ENCODE data around the gene OSBPL3. TPM values are rescaled to one million over a fixed set of nuclear protein-coding genes. Genes with fewer than 3 reads are reported as not detected.

The OSBPL3 gene
- total RNA-seq, 1 donor from 2014 or later = 37.5 TPM

GRCh38 chr7:24824896-24825295 is 155.1 kb downstream of the OSBPL3 start:
- H3K4me1 Mint-ChIP-seq (ENCODE audit: low read depth, unreplicated experiment) = no peaks in the 10 kb centered on the region
- H3K27me3 Mint-ChIP-seq (ENCODE audit: unreplicated experiment) = no peaks in the 10 kb centered on the region
- H3K4me3 Mint-ChIP-seq (ENCODE audit: unreplicated experiment) = no peak overlapping the region
- no peaks in the 10 kb centered on the region for H3K36me3 Mint-ChIP-seq (ENCODE audit: unreplicated experiment)
- no peaks in the 10 kb centered on the region for H3K9me3 Mint-ChIP-seq (ENCODE audit: unreplicated experiment)
- no peak for TF ChIP-seq CTCF (IDR thresholded peaks at IDR 0.05; ENCODE audit: partially characterized antibody, unreplicated experiment)
- no peak for DNase-seq
- H3K27ac Mint-ChIP-seq (ENCODE audit: unreplicated experiment) = no peak overlapping the region

DNA sequence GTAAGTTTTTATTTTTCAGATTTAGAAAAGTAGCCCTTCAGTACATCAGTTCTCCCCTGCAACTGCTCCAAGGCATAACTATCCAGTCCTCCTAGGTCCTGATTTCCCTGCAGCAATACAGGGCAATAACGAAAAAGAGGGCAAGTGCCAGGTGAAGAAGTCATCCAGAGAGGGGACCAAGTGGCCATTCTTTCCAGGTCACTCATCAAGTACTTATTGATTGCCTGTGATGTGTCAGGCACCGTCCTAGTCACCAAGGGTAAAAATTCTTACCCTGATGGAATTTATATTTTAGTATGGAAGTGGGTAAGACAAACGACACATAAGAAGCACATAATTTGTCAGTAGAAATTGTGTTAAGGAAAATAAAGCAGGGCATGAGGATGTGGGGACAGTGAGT is 155.6 kb downstream of the OSBPL3 start:
- no peaks in the 10 kb centered on the region for H3K36me3 Mint-ChIP-seq (ENCODE audit: unreplicated experiment)
- no peaks in the 10 kb centered on the region for H3K4me1 Mint-ChIP-seq (ENCODE audit: low read depth, unreplicated experiment)
- no peak for TF ChIP-seq CTCF (IDR thresholded peaks at IDR 0.05; ENCODE audit: partially characterized antibody, unreplicated experiment)
- no peak overlapping the region for H3K27ac Mint-ChIP-seq (ENCODE audit: unreplicated experiment)
- H3K4me3 Mint-ChIP-seq (ENCODE audit: unreplicated experiment) = no peak overlapping the region
- H3K27me3 Mint-ChIP-seq (ENCODE audit: unreplicated experiment) = no peaks in the 10 kb centered on the region
- no peak for DNase-seq
- no peaks in the 10 kb centered on the region for H3K9me3 Mint-ChIP-seq (ENCODE audit: unreplicated experiment)

DNA sequence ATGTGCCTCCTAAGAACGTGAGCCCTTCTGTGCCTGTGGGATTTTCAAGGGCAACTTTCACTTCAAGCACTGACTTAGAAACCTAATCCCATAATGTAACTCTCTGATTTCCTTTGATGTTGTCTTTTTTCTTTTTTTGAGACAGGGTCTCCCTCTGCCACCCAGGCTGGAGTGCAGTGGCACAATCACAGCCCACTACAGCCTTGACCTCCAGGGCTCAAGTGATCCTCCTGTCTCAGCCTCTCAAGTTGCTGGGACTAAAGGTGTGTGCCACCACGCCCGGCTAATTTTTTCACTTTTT is 158.3 kb downstream of the OSBPL3 start:
- Mint-ChIP-seq H3K27me3 (ENCODE audit: unreplicated experiment) (no peaks in the 10 kb centered on the region), H3K27ac (ENCODE audit: unreplicated experiment) (no peak overlapping the region), H3K36me3 (ENCODE audit: unreplicated experiment) (no peaks in the 10 kb centered on the region), H3K4me1 (ENCODE audit: low read depth, unreplicated experiment) (peaks cover 4% of the 10 kb centered on the region), H3K9me3 (ENCODE audit: unreplicated experiment) (peaks cover 5% of the 10 kb centered on the region), H3K4me3 (ENCODE audit: unreplicated experiment) (no peak overlapping the region)
- no peak for TF ChIP-seq CTCF (IDR thresholded peaks at IDR 0.05; ENCODE audit: partially characterized antibody, unreplicated experiment)
- no peak for DNase-seq

GRCh38 chr7:24821045-24821753 is 158.8 kb downstream of the OSBPL3 start:
- Mint-ChIP-seq H3K4me3 (ENCODE audit: unreplicated experiment) (no peak overlapping the region), H3K36me3 (ENCODE audit: unreplicated experiment) (no peaks in the 10 kb centered on the region), H3K9me3 (ENCODE audit: unreplicated experiment) (peaks cover 5% of the 10 kb centered on the region), H3K4me1 (ENCODE audit: low read depth, unreplicated experiment) (peaks cover 4% of the 10 kb centered on the region), H3K27me3 (ENCODE audit: unreplicated experiment) (no peaks in the 10 kb centered on the region), H3K27ac (ENCODE audit: unreplicated experiment) (no peak overlapping the region)
- TF ChIP-seq CTCF (IDR thresholded peaks at IDR 0.05; ENCODE audit: partially characterized antibody, unreplicated experiment) = no peak
- no peak for DNase-seq

DNA sequence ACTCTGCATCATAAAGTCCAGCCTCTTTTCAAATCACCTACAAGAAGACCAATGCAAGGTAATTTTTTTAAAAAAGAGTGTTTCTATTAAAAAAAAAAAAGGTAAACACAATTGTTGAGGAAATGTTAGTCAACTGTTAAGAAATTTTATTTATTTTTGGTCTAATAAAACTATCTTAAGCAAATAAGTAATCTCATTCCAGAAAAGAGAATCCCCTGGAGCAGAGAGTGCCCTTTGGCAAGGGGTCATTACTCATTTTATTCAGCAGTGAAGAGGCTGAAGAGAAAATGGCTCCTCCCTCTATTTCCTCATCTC is 159.3 kb downstream of the OSBPL3 start:
- H3K36me3 Mint-ChIP-seq (ENCODE audit: unreplicated experiment) = no peaks in the 10 kb centered on the region
- H3K27ac Mint-ChIP-seq (ENCODE audit: unreplicated experiment) = no peak overlapping the region
- H3K4me3 Mint-ChIP-seq (ENCODE audit: unreplicated experiment) = no peak overlapping the region
- TF ChIP-seq CTCF (IDR thresholded peaks at IDR 0.05; ENCODE audit: partially characterized antibody, unreplicated experiment) = no peak
- no peak for DNase-seq
- H3K9me3 Mint-ChIP-seq (ENCODE audit: unreplicated experiment) = peaks cover 5% of the 10 kb centered on the region
- peaks cover 4% of the 10 kb centered on the region for H3K4me1 Mint-ChIP-seq (ENCODE audit: low read depth, unreplicated experiment)
- H3K27me3 Mint-ChIP-seq (ENCODE audit: unreplicated experiment) = no peaks in the 10 kb centered on the region
